HG02678 (cell line): ENCODE measurements around the gene NR1H2.
A peak's percentile ranks its signal among the peaks of the same experiment; 100 is the strongest.
"Not testable (repeated sequence)": the region's sequence is repeated elsewhere in the genome, so short reads cannot be mapped to it uniquely, and the experiment has no call there.

Experiments used
- ATAC-seq: cut with Tn5 transposase; IDR thresholded peaks from one replicate; pipeline ENCODE4 v1.9.1; 2021; ENCODE audit warnings: mild to moderate bottlenecking, moderate library complexity; ENCODE audit not compliant: unreplicated experiment

The NR1H2 gene

GRCh38 chr19:50376166-50377050, at the start of gene NR1H2:
NR1H2 (plus strand) TSS chr19:50376457; CDS start chr19:50377606, 1,149 bp downstream.
- ATAC-seq, result peak; percentile 88

- no peak for ATAC-seq
These were observed 49.2 kb upstream of the NR1H2 start for GRCh38 chr19:50327013-50327412.

GRCh38 chr19:50327461-50328223, 48.6 kb upstream of the NR1H2 start:
- no peak for ATAC-seq

- peak; percentile 1 for ATAC-seq
These were observed 47.9 kb upstream of the NR1H2 start for GRCh38 chr19:50328224-50328872.

- ATAC-seq, result peak; percentile 18
These were observed 47.4 kb upstream of the NR1H2 start for GRCh38 chr19:50328873-50329145.

- peak; percentile 53 for ATAC-seq
These were observed 46.9 kb upstream of the NR1H2 start, which contains the start of gene KCNC3 for GRCh38 chr19:50329146-50329925. KCNC3 (minus strand) TSS chr19:50329377; CDS start chr19:50329082, 295 bp downstream.

GRCh38 chr19:50329926-50330294, 46.3 kb upstream of the NR1H2 start:
- ATAC-seq, result not testable (repeated sequence)

GRCh38 chr19:50330365-50331078, 45.7 kb upstream of the NR1H2 start:
- ATAC-seq, result peak; percentile 34

- no peak for ATAC-seq
These were observed 44.9 kb upstream of the NR1H2 start for GRCh38 chr19:50331221-50331993.

- ATAC-seq, result no peak
These were observed 44.3 kb upstream of the NR1H2 start for GRCh38 chr19:50331994-50332243.

- ATAC-seq, result no peak
These were observed 43.8 kb upstream of the NR1H2 start for GRCh38 chr19:50332244-50333038.

- ATAC-seq, result peak; percentile 43
These were observed 43.0 kb upstream of the NR1H2 start for GRCh38 chr19:50333235-50333736.

GRCh38 chr19:50333737-50334617, 42.3 kb upstream of the NR1H2 start:
- ATAC-seq, result peak; percentile 28

GRCh38 chr19:50334741-50335421, 41.4 kb upstream of the NR1H2 start:
- no peak for ATAC-seq

GRCh38 chr19:50337031-50337430, 39.2 kb upstream of the NR1H2 start:
- not testable (repeated sequence) for ATAC-seq

- ATAC-seq, result no peak
These were observed 35.9 kb upstream of the NR1H2 start for GRCh38 chr19:50340331-50340730.

- peak; percentile 71 for ATAC-seq
These were observed 35.1 kb upstream of the NR1H2 start for GRCh38 chr19:50341091-50341564.
